ACC112 (cell line): ENCODE measurements around the gene MYO1C.
A peak's percentile ranks its signal among the peaks of the same experiment; 100 is the strongest.

Experiments used
- H2AFZ ChIP-seq: fragments of 200-600 bp; sonication (generic); one replicate; pipeline ENCODE4 v1.6.0; 2017; ENCODE audit warnings: antibody characterized with exemption, low read length; ENCODE audit not compliant: unreplicated experiment
- H3K27ac ChIP-seq: fragments of 200-600 bp; sonication (generic); 2 replicates; pipeline ENCODE4 v1.5.1; 2014; ENCODE audit warnings: low read depth, mild to moderate bottlenecking, antibody characterized with exemption, low read length, moderate library complexity
- H3K27me3 ChIP-seq: fragments of 200-600 bp; sonication (generic); 2 replicates; pipeline ENCODE4 v1.6.1; 2014; ENCODE audit warnings: mild to moderate bottlenecking, antibody characterized with exemption, low read length, moderate library complexity, mixed read lengths; ENCODE audit not compliant: insufficient read depth
- H3K36me3 ChIP-seq: fragments of 200-600 bp; sonication (generic); 2 replicates; pipeline ENCODE4 v1.6.1; 2016; ENCODE audit warnings: mild to moderate bottlenecking, antibody characterized with exemption, low read length, moderate library complexity, mixed read lengths; ENCODE audit not compliant: insufficient read depth
- H3K4me1 ChIP-seq: fragments of 200-600 bp; sonication (generic); one replicate; pipeline ENCODE4 v1.6.1; 2016; ENCODE audit warnings: low read length, mixed read lengths; ENCODE audit not compliant: insufficient read depth, unreplicated experiment, control insufficient read depth
- H3K4me3 ChIP-seq: fragments of 200-600 bp; sonication (generic); 2 replicates; pipeline ENCODE4 v1.5.1; 2014; ENCODE audit warnings: mild to moderate bottlenecking, low read depth, low read length
- H3K79me2 ChIP-seq: fragments of 200-600 bp; sonication (generic); one replicate; pipeline ENCODE4 v1.6.0; 2016; ENCODE audit warnings: low read length; ENCODE audit not compliant: control insufficient read depth, unreplicated experiment, insufficient read depth

Gene MYO1C

DNA sequence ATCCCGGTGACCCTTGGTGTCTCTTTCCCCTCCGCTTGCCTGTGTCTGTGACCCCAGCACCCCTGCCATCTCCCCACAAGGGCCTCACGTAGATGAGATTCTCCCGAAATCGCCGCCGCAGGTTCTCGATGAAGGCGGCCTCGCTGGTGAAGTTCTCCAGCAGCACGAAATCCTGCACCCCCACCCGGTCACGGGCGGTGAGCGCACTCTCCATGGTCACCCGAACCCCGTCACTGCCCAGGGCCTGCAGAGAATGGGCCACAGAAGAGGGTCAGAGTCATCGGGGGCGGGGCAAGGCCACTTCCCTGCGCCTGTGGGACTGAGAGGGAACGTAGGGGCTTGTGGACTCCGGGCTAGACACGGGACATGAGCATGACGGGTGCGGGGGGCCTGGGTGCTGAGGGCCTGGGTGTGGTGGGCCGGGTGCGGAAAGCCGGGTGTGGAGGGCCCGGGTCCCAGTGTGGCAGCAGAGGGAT lies 8.4 kb downstream of the MYO1C start:
- H3K4me1 ChIP-seq: peaks cover 14% of the 10 kb centered on the region
- peak overlapping the region; percentile 98 for H3K4me3 ChIP-seq
- peaks cover 4% of the 10 kb centered on the region; the same call in 1 of the 2 replicates for H3K36me3 ChIP-seq
- no peaks in the 10 kb centered on the region for H3K27me3 ChIP-seq
- H2AFZ ChIP-seq: no peak overlapping the region
- H3K27ac ChIP-seq: no peak overlapping the region
- peaks cover 19% of the 10 kb centered on the region for H3K79me2 ChIP-seq

DNA sequence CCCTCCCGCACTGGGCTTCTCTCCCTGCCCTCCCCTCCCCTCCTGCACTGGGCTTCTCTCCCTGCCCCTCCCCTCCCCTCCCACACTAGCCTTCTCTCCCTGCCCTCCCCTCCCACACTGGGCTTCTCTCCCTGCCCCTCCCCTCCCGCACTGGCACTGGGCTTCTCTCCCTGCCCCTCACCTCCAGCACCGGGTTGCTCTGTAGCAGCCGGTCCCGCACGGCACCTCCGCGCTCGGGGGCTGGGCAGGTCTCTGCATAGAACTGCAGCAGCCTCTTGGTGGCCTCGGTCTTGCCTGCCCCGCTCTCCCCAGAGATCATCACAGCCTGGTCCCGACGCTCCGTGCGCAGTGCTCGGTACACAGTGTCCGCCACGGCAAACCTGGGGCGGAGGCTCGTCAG lies 9.8 kb downstream of the MYO1C start:
- no peak overlapping the region for H2AFZ ChIP-seq
- peaks cover 4% of the 10 kb centered on the region; the same call in 1 of the 2 replicates for H3K36me3 ChIP-seq
- peaks cover 15% of the 10 kb centered on the region for H3K79me2 ChIP-seq
- peaks cover 6% of the 10 kb centered on the region for H3K4me1 ChIP-seq
- H3K4me3 ChIP-seq: no peak overlapping the region
- H3K27me3 ChIP-seq: no peaks in the 10 kb centered on the region
- no peak overlapping the region for H3K27ac ChIP-seq

DNA sequence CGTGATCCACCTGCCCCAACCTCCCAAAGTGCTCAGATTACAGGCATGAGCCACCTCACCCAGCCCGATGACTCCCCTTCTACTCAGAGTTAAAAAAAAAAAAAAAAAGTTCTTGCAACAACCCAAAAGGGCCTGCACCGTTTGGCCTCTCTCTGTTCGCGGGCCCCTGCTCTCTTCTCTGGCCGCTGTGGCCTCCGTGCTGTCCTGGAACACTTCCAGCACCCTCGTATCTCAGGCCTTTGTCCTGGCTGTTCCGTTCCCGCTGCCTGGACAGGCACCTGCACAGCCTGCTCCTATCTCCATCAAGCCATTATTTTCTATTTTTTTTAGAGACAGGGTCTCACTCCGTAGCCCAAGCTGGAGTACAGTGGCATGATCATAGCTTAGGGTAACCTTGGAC lies 10.8 kb downstream of the MYO1C start:
- H3K27me3 ChIP-seq: no peaks in the 10 kb centered on the region
- peaks cover 4% of the 10 kb centered on the region; the same call in 1 of the 2 replicates for H3K36me3 ChIP-seq
- no peak overlapping the region for H2AFZ ChIP-seq
- peaks cover 15% of the 10 kb centered on the region for H3K79me2 ChIP-seq
- peaks cover 6% of the 10 kb centered on the region for H3K4me1 ChIP-seq
- H3K4me3 ChIP-seq: no peak overlapping the region
- H3K27ac ChIP-seq: no peak overlapping the region

DNA sequence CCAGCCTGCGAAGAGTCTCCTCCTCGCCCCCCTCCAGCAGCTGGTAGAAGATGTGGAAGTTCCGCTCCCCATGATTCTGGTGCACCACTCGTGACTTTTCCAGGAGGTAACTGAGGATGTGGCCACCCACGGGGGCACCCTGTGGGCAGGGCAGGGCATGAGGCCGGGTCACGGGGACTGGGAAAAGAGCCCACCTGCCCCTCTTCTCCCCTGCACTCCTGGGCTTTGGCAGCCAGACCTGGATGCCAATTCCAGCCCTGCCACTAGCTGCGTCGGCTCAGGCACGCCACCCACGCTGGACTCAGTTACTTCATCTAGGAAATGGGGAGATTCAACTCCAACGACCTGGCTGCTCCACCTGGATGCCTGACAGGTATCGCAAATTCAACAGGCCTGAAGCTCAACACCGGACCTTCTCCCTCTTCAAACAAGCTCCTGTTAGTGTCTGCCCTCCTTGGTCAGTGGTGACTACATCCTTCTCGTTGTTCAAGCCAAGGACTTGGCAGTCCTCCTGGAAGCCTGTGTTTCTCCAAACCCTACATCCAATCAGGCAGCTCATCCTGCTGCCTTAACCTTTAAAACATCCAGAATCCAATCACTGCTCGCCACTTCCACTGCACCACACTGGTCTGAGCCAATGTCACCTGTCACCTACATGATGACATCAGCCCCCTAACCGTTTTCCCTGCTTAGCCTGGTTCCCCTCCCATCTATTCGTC lies 11.6 kb downstream of the MYO1C start:
- Histone ChIP-seq H2AFZ (no peak overlapping the region), H3K27me3 (no peaks in the 10 kb centered on the region), H3K36me3 (peaks cover 4% of the 10 kb centered on the region; the same call in 1 of the 2 replicates), H3K27ac (no peak overlapping the region), H3K4me1 (peaks cover 12% of the 10 kb centered on the region), H3K4me3 (no peak overlapping the region), H3K79me2 (peaks cover 15% of the 10 kb centered on the region)

DNA sequence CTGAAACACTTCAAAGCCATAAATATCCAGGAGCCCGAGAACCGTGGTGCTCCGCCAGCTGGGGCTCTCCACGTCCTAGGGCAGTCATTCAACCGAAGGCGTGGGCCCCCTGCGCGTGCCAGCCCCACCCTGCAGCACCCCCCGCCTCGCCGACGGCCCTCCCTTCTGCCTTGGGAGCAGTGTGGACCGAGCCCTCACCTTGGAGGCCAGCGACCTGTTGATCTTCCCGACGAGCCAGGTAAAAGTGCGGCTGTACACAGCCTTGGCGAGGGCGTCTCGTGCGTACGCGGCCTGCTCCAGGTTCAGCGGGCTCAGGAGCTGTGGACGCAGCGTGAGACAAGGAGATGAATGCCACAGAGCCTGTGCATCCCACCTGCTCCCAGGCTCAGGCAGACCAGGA lies 14.1 kb downstream of the MYO1C start:
- peaks cover 6% of the 10 kb centered on the region for H3K4me1 ChIP-seq
- H3K4me3 ChIP-seq: no peak overlapping the region
- no peak overlapping the region for H3K27ac ChIP-seq
- H2AFZ ChIP-seq: no peak overlapping the region
- no peaks in the 10 kb centered on the region for H3K79me2 ChIP-seq
- peaks cover 9% of the 10 kb centered on the region; the same call in 1 of the 2 replicates for H3K36me3 ChIP-seq
- no peaks in the 10 kb centered on the region for H3K27me3 ChIP-seq

DNA sequence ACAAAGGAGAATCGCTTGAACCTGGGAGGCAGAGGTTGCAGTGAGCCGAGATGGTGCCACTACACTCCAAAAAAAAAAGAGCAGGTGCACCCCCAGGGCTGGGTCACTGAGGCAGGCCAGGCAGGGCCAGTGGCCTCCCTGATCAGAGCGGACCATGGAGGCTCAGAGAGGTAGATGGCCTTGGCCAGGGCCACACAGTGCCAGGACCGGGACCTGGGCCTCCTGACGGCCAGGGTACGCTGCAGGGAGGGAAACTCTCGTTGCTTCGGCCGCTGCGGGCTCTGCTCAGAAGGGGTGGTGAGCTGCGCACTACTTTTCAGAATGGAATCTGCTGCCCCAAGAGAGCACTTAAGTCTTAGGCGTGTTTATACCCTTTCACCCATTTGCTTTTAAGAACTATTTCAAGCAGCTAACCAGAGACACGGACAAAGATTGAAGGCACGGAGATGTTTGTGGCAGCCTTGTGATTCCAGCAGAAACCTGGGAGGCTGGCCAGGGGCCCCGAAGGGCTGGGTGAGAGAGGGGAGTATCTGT lies 17.1 kb downstream of the MYO1C start:
- Histone ChIP-seq H3K4me1 (peaks cover 6% of the 10 kb centered on the region), H3K27ac (no peak overlapping the region), H3K36me3 (peaks cover 4% of the 10 kb centered on the region; the same call in 1 of the 2 replicates)

DNA sequence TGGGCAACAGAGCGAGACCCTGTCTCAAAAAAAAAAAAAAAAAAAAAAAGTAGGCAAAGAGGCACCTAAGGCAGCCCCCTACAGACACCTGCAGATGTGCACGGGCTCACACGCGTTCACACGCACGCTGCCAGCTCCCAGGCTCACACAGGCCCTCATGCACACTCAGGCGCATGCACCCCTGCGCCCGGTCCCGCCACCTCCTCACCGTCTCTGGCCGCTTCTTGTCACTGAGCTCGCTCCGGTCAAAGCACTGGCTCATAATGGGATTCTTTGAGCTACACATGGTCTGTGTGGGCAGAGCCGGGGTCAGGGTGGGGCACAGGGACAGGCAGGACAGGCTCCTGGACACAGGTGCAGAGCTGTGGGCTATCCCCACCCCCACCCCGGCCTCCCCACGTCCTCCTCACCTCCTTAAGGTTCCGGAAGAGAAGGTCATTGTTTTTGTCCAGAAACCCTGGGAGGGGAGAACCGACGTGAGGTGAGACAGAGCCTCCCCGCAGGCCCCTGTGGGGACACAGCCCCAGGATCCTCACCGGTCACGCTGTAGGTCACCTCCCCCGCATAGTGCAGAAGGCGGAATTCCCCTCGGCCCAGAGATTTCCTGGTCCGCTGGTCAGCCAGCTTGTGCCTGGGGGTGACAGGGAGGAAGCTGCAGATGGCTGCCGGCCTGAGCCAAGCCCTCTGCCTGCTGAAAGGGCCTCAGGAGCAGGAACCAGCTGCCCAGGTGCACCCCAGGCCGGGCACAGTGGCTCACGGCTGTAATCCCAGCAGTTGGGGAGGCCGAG lies 17.9 kb downstream of the MYO1C start:
- H3K79me2 ChIP-seq: no peaks in the 10 kb centered on the region
- no peak overlapping the region for H3K4me3 ChIP-seq
- H3K27me3 ChIP-seq: no peaks in the 10 kb centered on the region
- H2AFZ ChIP-seq: no peak overlapping the region
- H3K36me3 ChIP-seq: peaks cover 4% of the 10 kb centered on the region; the same call in 1 of the 2 replicates
- peaks cover 6% of the 10 kb centered on the region for H3K4me1 ChIP-seq
- H3K27ac ChIP-seq: no peak overlapping the region

More for the DNA sequence above, 17.1 kb downstream of the MYO1C start:
- Histone ChIP-seq H3K79me2 (no peaks in the 10 kb centered on the region), H2AFZ (no peak overlapping the region), H3K4me3 (no peak overlapping the region), H3K27me3 (no peaks in the 10 kb centered on the region)

DNA sequence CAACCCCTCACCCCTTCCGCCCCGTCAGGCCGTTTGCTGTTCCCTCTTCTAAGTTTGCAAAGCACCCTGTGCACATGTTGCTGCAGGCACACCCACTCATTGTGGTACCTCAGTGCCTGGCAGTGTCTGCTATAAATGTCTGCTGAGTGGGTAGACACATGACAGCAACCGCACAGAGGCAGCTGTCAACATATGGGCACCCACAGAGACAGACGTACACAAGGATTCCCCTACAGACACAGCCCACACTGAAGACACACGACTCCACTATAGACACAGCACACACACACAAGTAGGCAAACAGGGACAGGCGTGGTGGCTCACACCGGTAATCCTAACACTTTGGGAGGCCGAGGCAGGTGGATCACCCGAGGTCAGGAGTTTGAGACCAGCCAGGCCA lies 18.6 kb downstream of the MYO1C start:
- Histone ChIP-seq H3K4me1 (peaks cover 6% of the 10 kb centered on the region), H3K36me3 (peaks cover 4% of the 10 kb centered on the region; the same call in 1 of the 2 replicates), H3K27ac (no peak overlapping the region), H3K27me3 (no peaks in the 10 kb centered on the region), H3K4me3 (no peak overlapping the region), H2AFZ (no peak overlapping the region), H3K79me2 (no peaks in the 10 kb centered on the region)

DNA sequence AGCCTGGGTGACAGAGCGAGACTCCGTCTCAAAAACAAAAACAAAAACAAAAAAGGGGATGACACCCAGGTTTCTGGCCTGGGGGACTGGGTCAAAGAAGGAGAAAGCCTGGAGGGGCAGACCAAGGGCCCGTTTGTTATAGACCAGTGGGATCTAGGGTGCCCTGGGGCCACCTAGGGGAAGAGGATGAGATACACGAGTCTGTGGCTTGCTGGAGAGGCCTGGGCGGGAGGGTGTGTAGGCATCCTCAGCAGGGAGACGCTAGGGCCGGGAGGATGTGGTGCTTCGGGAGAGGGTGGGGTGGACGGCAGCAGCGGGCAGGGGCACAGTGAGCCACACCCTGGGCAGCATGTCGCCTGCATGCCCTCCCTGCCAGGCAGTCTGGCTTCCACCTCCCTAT lies 19.3 kb downstream of the MYO1C start:
- Histone ChIP-seq H3K36me3 (peaks cover 5% of the 10 kb centered on the region; the same call in 1 of the 2 replicates), H3K79me2 (no peaks in the 10 kb centered on the region), H2AFZ (no peak overlapping the region), H3K4me1 (peaks cover 6% of the 10 kb centered on the region), H3K27me3 (no peaks in the 10 kb centered on the region), H3K27ac (no peak overlapping the region), H3K4me3 (no peak overlapping the region)

DNA sequence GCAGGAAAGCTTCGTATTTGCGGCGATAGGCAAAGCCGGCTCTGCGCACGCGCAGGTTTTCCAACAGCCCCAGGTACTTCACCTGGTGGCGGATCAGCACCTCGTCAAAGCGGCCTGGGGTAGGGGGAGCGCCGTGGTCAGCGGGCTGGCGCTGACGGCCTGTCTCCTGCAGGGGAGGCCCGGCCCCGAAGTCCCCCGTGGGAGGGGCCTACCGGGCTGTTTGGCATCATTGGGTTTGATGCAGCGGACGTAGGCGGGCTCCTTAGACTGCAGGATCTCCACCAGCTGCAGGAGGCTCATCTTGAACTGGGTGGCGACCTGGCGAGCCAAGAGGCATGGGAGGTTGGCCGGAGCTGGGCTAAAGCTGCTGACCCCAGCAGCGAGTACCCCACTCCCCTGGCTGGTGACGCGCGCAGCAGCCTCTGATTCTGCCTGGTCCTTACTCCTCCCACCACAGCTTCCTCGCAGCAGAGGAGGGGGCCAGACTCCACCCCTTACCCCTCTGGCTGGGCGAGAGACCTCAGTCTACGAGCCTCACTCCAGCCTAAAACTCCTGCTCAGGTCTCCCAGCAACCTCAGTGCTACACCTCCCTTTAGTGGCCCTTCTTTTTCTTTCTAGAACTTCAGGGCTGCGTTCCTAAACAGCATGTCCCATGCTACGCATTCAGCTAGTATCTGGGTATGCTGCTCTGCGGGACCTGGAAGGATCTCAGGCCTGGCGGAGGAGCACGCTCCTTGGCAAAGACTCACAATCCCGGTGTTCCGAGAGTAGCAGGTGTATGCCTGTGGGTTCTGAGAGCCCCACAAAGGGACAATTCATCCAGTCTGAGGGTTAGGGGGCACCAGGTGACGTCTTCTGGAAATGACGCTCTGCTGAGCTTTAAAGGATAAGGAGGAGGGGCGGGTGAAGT lies 20.3 kb downstream of the MYO1C start:
- Histone ChIP-seq H3K4me1 (peaks cover 6% of the 10 kb centered on the region), H3K27me3 (no peaks in the 10 kb centered on the region), H2AFZ (no peak overlapping the region), H3K4me3 (no peak overlapping the region), H3K36me3 (peaks cover 10% of the 10 kb centered on the region; the same call in 1 of the 2 replicates), H3K27ac (no peak overlapping the region), H3K79me2 (no peaks in the 10 kb centered on the region)
